C4-2B (cell line): Measurements from ENCODE around the gene ETNK2.

Experiments
- H3K27ac ChIP-seq: fragments of 450-650 bp; 2 replicates; pipeline ENCODE4 v1.5.1; 2017
- CTCF ChIP-seq: fragments of 450-650 bp; conservative IDR thresholded peaks from 2 replicates; pipeline ENCODE4 v1.5.1; 2017; ENCODE audit warnings: mild to moderate bottlenecking
- ZFX ChIP-seq: fragments of 450-650 bp; IDR thresholded peaks from 2 replicates; pipeline ENCODE4 v1.6.1; 2017

ETNK2 gene

GRCh38 chr1:204188959-204189639 lies 37.3 kb upstream of the ETNK2 start:
- no peak overlapping the region for H3K27ac ChIP-seq
- TF ChIP-seq CTCF (no peak), ZFX (no peak)

- no peak for TF ChIP-seq CTCF
- no peak for TF ChIP-seq ZFX
- H3K27ac ChIP-seq: no peak overlapping the region
These were observed 34.8 kb upstream of the ETNK2 start for GRCh38 chr1:204186597-204186996.

- no peak overlapping the region for H3K27ac ChIP-seq
- TF ChIP-seq CTCF: no peak
- TF ChIP-seq ZFX: no peak
These were observed 29.3 kb upstream of the ETNK2 start for GRCh38 chr1:204181116-204181515.

- no peak for TF ChIP-seq ZFX
- TF ChIP-seq CTCF: no peak
- no peak overlapping the region for H3K27ac ChIP-seq
These were observed 28.3 kb upstream of the ETNK2 start for GRCh38 chr1:204180133-204180532.

GRCh38 chr1:204178487-204179281 lies 26.8 kb upstream of the ETNK2 start:
- no peak for TF ChIP-seq ZFX
- no peak for TF ChIP-seq CTCF

GRCh38 chr1:204177133-204177532 lies 25.3 kb upstream of the ETNK2 start:
- H3K27ac ChIP-seq: no peak overlapping the region
- TF ChIP-seq CTCF (no peak), ZFX (no peak)

More at GRCh38 chr1:204178487-204179281, 26.8 kb upstream of the ETNK2 start:
- H3K27ac ChIP-seq: no peak overlapping the region

GRCh38 chr1:204176049-204176448 lies 24.2 kb upstream of the ETNK2 start:
- no peak for TF ChIP-seq ZFX
- TF ChIP-seq CTCF: no peak
- H3K27ac ChIP-seq: no peak overlapping the region
